GM13977 (cell line): ENCODE data around the gene PLCD3.

Experiments
- DNase-seq: peaks from one replicate; pipeline ENCODE4 v3.0.0; 2012; ENCODE audit warnings: low spot score
- in situ Hi-C: fragments of 300-500 bp; cut with MboI; formaldehyde crosslinking; loops from one replicate; pipeline ENCODE4 v1.12.0; 2022; ENCODE audit warnings: low sequenced_read_pairs, low pct_unique_long_range_greater_than_20kb, mixed read lengths, inconsistent platforms; ENCODE audit not compliant: unreplicated experiment
- TF ChIP-seq, protein P1 (sequence below): IDR thresholded peaks from 2 replicates; pipeline ENCODE4 v1.5.1; 2012; ENCODE audit warnings: mild to moderate bottlenecking, control low read depth; ENCODE audit not compliant: insufficient read depth; ENCODE audit errors: extremely low read depth, missing control alignments

The PLCD3 gene

GRCh38 chr17:45115871-45116270 is 16.4 kb downstream of the PLCD3 start:
- in situ Hi-C loops = no loop called here
- DNase-seq = no peak
- TF ChIP-seq, protein P1, sequence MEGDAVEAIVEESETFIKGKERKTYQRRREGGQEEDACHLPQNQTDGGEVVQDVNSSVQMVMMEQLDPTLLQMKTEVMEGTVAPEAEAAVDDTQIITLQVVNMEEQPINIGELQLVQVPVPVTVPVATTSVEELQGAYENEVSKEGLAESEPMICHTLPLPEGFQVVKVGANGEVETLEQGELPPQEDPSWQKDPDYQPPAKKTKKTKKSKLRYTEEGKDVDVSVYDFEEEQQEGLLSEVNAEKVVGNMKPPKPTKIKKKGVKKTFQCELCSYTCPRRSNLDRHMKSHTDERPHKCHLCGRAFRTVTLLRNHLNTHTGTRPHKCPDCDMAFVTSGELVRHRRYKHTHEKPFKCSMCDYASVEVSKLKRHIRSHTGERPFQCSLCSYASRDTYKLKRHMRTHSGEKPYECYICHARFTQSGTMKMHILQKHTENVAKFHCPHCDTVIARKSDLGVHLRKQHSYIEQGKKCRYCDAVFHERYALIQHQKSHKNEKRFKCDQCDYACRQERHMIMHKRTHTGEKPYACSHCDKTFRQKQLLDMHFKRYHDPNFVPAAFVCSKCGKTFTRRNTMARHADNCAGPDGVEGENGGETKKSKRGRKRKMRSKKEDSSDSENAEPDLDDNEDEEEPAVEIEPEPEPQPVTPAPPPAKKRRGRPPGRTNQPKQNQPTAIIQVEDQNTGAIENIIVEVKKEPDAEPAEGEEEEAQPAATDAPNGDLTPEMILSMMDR = no peak

- no peak for DNase-seq
- in situ Hi-C loops = no loop called here
- TF ChIP-seq, protein P1 = no peak
Observed at GRCh38 chr17:45115015-45115625, 17.2 kb downstream of the PLCD3 start.

DNA sequence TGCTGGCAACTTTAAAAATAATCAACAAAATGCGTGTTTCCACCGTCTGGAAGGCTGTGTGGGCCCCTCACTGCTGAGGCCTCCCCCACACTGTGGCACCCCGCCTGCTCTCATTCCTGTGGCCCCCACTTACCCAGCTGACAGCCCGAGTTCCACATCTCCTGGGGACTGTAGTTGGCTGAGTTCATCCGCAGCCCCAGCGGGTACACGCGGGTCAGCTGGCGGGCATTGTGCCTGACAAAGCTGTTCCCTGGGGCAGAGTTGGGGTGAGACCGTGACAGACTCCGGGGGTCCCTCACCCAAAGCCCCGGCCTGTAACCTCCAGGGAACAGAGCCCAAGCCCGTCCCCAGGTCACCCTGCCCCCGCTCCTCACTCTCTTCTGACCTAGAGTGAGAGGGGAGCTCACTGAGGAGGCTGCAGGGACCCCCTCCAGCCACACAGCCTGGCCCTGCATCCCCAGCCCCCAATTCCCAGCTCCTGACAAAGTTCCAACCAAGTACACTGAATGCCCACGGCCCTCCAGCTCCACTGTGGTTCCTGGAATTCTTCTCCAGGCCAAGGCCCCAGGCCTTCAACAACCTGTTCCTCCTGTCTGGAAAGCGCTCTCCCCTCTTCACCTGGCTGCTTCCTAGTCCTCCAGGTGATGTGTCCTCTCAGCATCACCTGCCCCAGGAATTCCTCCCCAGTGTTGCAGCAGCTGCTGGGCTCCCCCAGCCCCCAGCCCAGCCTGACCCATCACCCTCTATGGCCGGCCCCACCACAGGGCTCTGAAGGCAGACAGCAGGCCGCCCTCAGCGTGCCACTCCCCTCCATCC is 18.0 kb downstream of the PLCD3 start:
- DNase-seq = no peak
- in situ Hi-C loops = no loop called here
- TF ChIP-seq, protein P1 = no peak

- DNase-seq = no peak
- in situ Hi-C loops = no loop called here
- TF ChIP-seq, protein P1 = no peak
Observed at GRCh38 chr17:45113424-45113754, 18.9 kb downstream of the PLCD3 start.

DNA sequence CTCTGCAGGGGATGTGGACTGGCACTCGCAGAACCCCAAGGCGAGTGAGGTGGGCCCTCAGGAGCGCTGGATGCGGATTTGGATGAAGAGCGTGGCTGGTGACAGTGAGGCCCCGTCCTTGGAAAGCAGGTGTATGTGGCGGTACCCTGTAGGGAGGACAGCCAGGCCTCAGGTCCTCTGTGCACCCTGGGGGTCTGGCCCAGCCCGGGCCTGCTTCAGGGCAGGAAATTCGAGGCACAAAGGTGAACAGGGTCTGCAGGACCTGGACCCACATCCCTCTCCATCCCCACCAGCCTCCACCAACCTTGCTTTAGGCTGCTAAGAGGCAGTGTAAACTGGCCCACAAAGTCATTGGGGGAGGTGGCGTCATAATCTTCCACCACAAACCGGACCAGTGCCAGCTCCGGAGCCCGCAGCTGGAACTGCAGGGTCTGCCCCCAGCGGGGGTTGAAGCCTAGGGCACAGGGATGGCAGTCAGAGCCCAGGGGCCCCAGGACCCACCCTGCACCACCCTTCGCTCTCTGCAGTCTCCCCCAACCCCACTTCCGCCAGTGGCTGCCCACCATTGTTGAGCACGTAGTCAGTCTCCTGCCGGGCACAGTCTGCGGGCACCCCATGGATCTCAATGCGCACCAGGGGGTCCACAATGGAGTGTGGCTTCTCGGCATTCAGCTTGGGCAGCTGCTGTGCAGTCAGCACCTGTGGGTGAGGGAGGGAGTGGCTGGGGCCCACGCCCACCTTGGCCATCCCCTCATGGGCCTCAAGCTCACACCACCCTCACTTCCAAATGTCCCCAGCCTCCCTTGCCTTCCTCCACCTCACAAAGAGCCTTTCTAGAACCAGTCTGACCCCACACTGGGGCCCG is 19.5 kb downstream of the PLCD3 start:
- in situ Hi-C loops = no loop called here
- TF ChIP-seq, protein P1 = no peak
- no peak for DNase-seq

DNA sequence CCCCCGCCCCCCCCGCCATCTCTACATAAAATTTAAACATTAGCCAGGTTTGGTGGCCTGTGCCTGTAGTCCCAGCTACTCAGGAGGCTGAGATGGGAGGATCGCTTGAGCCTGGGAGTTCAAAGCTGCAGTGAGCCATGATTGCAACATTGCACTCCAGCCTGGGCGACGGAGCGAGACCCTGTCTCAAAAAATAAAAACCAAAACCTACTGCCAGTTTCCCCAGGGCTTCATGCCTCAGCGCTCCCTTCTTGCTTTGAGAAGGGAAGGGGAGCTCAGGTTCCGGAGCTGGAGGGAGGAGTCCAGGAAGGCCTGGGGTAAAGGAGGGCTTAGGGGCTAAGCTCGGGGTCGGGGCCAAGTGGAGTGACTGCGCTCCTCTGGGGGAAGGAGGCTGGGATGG is 20.5 kb downstream of the PLCD3 start:
- in situ Hi-C loops = no loop called here
- TF ChIP-seq, protein P1 = no peak
- DNase-seq = no peak
